ENCODE data around the gene TIMM44.
A peak's percentile ranks its signal among the peaks of the same experiment; 100 is the strongest.
"Not testable (repeated sequence)": the region's sequence is repeated elsewhere in the genome, so short reads cannot be mapped to it uniquely, and the experiment has no call there.

TIMM44 gene

DNA sequence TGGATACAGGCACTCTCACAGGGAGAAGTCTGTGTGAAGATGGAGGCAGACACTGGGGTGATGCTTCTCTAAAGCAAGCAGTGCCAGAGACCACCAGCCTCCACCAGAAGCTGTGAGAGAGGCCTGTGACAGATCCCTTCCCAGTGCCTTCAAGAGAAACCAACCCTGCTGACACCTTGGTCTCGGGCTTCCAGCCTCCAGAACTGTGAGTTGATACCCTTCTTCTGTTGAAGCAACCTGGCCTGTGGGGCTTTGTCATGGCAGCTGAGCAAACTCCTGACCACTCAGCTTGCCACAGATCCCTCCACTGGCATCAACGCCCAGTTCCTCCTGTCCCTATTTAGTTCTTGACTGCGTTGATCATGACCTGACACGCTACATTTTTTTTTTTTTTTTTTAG lies 33.0 kb upstream of the TIMM44 start:
- no peak for DNase-seq

DNA sequence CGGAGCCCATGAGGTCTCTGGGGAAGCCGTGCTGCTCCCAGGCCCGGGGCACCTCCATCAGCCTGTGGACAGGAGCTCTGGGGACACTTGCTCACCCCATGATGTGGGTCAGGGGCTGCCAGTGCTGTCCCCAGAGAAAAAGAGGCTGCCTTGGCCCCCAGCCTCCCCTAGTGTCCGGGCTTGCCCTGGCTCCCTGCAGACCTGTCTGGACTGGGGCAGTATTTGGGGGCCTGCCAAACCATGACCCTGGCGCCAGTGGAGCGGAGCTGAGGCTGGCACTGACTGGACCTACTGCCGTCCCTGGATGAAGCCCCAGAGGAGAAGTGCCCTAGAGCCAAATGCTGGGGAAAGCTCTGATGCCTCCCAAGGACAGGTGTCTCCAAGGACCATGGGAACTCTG lies 31.6 kb upstream of the TIMM44 start:
- no peak for DNase-seq

DNA sequence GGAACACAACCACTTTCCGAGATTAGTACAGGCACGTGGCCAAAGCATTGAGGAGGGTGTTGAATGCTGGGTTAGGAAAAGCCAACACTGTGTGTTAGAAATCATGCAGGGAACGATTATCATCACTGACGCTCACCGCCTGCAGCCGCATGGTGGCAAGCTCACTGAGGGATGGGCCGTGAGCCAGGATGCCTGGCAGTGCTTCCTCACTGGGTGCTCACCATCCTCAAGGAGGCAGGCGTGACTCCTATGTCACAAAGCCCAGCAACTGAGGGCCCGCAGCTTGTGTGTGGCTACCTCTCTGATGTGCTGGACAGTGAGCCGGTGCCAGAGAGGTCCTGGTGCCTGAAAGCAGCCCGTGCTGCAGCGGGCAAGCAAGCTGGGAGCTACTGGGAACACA lies 30.4 kb upstream of the TIMM44 start:
- no peak for DNase-seq

DNA sequence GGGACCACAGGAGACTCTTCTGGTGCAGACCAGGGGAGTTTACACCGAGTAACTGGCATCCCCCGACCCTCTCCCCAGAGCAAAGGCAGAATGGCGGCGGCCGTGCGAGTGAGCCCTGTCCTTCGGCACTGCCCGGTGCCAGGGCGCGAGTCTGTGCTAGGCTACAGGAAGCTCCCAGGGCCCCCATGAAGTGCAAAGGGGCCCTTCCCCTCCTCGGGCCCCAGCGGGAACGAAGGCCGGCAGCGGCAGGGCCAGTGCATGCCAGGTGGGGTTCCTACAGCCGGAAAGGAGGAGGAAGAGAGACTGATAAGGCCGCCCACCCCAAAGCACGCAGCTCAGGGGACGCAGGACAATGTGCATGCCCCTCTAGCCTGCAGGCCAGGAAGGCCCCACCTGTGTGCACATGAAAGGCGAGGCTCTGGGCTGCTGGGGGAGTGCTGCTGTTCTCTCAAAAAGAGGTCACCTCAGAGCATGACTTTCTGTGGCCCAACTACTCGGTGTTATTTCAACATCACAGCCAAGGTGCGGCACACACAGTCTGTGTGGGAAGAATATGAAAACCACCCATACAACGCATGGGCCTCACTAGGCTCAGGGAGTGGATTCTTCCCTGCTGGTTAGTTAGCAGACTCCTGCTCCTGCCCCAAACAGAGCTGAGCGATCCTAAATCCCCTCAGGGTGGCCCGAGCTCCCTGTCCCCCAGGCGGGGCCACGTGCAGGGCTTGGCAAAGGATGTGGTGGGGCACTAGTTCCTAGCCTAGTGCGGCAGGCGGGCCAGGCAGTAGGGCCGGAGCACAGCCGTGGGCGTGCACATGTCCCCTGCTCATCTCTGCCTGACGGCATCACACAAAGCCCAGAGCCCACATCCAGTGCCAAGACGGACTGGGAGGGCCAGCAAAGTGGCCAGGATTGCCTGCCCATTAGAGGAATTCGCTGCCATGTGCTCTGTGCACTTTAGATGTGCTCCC lies 28.4 kb upstream of the TIMM44 start:
- no peak for DNase-seq

DNA sequence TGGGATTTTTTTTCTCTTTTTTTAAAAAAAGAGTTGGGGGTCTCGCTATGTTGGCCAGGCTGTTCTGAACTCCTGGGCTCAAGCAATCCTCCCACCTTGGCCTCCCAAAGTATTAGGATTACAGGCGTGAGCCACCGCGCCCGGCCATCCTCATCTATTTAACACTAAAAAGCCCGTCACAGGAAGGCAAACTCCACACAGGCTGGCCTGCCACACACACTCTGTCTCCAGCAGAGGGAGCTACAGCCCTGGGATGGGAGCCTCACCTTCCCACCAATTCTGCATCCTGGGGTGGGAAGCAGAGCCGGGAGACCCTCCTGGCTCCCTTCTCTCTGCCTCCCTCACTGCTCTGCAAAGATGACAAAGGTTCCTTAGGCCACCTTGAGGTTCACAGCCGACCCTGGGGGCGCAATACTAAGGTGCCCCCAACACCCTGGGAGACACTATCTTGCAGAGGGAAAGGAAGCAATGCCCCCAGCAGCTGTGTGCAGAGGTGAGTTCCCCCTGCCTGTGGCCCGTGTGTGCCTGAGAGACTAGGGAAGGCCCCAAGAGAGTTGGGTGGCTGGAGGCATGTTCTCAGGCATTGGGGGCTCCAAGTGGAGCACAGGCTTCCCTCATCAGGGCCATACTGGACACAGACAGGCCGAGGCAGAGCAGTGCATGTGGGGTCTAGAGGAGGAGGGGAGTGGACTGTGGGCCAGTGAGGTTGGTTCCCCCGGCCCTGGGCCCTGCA lies 27.4 kb upstream of the TIMM44 start:
- no peak for DNase-seq

DNA sequence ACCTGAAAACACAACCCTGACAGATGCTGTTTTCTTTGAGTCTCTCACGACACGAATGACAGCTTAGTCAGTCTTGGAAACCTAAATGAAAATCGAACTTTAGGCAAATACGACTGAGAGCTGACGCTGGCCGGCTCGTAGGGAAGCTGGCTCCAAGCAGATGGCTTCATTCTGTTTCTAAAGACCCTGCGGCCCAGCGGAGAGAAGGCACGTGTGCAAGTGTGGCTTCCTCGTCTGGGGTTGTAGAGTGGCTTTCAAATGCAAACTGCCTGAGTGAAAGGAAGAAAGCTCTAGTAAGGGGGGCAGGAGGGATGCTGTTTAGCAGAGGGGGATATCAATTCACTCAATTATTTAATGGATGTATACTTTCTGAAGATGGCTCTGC lies 26.1 kb upstream of the TIMM44 start:
- DNase-seq, result no peak

DNA sequence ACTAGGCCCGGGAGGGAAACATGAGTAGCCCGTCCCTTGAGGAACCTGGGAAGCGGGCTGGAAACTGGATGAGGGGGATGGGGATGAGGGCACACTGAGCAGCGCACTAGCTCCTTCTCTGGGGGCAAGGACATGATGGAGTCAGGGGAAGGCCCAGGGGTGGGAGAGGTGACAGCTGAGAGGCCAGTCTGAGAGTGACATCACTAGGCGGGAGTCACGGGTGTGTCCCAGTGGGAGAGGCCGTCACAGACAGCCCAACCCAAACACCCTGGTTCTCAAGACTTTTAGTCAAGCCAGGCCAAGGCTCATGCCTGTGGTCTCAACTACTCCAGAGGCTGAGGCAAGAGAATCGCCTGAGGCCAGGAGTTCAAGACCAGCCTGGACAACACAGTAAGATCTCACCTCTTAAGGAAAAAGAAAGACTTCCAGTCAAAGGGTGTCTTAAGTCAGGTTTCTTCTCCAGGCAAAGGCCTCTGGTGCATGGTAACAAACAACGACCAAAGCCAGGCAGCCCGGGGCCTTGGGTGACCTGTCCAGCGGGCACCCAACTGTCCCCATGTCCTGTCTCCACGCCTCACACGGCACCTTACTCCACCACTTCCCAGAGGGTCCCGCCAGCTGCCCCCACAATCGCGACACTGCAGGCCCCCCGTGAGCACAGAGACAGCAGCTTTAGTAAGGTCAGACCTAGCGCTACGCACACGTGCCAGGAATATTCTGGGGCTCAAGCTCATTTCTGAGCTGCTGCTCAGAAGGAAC lies 25.5 kb upstream of the TIMM44 start:
- no peak for DNase-seq

DNA sequence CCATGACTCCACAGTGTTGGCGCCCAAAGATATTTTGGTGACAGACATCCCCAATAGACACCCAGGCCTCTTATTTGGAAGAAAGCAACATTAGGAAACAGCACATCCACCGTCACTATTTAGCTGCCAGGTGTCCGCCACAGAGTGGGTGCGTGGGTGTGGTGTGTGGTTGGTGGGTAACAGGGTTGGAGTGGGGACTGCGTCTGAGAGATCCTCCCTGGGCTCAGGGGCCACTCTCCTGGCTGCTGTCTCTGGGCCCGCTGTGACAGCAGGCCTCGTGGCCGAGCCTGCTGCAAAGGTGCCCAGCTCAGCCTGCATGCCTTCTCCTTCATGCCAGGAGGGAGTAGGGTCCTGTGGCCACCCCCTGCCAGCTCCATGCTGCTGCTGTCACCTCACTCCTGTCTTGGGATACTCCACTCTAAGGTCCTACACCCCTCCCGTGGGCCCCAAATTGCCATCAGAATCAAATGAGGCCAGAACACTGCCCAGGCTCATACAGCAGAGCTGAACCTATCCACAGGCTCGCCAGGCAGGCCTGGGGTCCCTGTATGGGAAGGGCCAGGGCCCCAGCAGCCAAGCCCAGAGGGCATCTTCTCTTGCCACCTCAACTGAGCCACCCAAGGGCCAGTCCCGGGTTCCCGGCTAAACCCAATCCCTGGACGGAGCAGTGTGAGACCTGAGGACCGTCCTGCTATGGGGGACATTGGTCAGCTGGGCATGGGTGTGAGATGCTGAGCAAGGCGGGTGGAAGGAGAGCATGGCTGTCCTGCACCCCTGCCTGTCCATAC lies 24.7 kb upstream of the TIMM44 start:
- no peak for DNase-seq

DNA sequence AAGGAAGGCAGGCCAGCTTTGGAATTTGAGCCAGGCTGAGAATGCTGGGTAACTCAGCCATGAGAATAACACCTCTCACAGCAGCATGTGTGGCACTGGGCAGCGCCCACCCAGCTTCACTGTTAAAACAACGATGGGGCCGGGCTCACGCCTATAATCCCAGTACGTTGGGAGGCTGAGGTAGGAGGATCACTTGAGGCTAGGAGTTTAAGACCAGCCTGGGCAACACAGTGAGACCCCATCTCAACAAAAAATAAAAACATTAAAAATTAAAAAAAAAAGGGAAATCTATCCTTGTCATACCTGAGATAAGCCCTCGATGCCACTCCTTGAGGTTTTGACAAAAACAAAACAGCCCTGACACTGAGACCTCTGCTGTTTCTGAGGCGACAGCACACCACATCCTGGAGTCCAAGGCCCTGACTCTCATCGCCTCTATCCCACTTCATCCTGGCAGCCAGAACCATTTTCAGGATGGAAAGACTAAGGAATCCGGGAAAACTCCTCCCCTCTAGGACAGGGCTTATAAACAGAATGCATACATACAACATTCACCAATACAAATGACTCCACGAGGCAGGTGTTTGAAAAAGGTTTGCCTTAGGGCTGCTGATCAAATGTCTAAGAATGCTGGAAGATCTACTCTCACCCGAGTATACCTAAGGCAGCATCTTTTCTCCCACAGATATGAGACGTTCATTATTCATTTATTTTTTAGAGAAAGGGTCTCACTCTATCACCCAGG lies 22.6 kb upstream of the TIMM44 start:
- DNase-seq, result no peak

DNA sequence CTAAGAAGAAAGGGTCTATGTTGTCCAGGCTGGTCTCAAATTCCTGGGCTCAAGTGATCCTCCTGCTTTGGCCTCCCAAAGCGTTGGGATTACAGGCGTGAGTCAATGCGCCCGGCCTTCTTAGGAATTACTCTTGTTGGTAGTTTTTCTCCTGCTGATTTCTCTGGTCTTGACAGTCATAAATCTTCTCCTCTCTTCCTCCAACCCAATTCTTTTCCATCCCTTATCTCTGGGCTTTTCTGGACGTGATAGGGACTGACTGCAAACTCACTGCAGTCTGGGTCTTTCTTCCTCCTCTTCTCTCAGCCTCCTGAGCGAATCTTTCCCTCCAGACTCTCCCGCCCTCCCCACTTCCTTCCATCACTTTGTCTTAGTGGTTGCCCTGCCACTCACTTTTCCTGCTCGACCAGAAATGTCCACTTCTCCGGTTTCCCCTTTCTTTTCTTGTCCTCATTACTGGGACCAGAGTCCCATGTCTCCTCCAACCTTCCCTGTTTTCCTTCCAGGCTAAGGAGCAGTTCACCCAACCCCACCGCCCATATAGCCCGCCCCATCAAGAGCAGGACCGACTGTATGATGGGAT lies 21.9 kb upstream of the TIMM44 start:
- no peak for DNase-seq

DNA sequence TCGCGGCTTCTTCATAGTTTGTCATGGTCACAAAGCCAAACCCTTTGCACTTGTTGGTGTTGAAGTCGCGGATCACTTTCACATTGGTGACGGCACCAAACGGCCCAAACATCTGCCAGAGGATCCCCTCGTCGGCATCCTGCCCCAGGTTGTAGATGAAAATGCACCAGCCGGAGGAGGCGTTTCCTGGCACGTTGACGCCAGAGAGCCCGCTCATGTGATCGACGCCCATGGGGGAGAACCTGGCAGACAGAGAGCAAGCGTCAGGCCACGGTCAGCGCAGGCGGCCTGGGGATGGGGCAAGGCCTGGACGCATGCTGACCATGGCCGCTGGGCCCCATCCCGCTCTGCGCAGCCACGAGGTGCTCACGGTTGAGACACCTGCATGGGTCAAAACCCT lies 20.1 kb upstream of the TIMM44 start:
- no peak for DNase-seq

DNA sequence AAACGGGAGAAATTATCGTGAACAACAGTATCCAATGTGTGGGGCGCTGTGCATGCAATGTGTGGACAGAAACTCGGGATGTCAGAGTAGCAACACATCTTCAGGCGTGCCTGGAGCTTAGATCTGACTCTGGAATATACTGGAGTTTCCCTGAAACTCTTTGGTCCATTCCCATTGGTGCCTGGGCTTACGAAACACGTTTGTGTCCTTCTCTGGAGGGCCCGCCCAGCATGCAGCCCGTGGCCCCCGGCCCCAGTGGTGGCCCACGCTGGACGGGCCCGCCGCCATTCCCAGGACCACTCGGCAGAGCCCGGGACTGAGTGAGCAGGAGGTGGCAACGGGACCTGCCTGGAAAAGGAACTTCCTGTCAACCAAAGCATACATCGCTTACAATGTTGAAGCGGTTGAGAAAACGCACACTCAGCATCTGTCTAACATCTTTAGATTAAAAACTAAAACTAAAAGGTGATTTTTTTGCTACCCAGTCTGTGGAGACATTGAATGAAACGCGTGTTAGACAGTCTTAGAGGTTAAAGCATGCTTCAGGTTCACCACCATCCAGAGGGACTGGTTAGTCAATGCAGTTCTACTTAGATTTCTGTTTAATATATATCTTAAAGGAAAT lies 19.3 kb upstream of the TIMM44 start:
- no peak for DNase-seq

DNA sequence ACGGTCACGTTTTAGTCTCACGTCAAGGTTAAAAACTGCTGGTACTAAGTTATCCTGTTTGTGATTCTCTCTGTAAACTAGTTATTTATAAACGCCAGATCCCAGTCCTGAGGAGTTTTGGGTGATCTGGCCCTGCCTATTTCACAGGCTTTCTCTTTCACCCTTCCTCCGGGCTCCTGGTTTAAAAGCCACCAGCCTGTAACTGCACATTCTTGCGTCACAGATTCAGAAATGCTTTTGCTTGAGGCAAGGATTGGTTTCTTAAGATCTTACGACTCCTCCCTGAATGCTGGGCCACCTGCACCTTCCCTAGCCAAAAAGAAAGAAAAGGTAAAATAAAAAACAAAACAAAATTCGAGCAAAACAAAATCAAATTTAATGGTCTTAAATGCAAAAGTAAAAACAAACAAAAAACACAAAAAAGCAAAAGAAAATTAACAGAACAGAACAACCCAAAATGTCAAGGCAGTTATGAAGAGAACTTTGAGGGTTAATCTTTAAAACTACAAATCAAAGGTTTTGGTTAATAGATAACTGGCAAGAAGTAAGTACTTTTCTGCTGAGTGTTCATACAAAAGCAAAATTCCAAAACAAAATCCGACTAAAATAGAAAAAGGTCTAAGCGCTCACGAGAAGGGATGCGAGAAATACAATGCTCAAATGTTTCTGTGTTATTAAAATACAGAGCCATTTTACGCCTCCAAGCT lies 18.6 kb upstream of the TIMM44 start:
- DNase-seq, result no peak

DNA sequence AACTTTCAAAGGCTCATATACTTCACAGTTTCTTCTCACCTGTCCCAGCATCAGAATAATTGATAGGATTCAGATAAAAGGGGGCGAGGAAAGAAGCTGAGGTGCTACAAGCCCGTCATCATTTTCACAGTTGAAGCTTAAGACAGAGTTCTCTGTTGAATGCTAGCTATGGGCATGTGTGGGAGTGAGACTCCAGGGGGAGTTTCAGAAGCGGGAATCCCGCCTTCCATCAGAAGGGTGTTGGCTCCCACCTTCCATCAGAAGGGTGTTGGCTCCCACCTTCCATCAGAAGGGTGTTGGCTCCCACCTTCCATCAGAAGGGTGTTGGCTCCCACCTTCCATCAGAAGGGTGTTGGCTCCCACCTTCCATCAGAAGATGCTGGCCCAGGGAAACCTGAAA lies 17.6 kb upstream of the TIMM44 start:
- not testable (repeated sequence) for DNase-seq

DNA sequence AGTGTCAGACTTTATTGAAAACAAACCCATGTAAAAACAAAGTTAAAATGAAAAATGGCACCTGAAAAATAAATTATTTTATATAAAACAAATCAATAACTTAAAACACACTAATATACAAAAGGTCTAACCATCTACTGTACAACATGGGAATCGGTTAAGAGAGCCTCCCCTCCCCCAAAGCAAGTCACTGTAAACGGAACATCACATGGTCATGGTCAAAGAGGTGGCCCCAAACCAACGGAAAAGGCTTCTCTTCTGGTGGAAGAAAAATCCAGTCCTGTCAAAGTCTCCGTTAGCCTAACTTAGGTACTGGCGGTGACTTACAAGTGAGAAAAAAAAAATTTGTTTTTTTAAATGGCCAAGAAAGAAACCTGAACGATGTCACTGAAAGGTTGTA lies 15.7 kb upstream of the TIMM44 start:
- no peak for DNase-seq

DNA sequence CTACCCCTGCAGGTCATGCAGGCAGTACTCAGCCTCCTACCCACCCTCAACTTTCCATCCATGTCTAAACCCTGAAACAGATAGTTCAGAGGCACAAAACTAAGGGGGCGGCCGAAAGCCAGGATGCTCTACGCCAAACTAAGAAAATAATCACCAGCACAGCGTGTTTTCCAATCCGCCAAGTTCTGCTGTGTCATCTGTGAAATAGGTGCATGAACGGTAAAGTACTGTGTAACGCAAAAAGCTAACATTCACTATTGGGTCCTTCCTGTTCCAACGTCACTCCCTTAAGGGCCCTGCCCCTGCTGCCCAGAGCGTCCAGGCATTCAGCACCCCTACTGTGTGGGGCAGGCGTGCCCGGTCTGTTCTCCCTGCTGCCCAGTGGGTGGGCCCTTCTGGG lies 12.2 kb upstream of the TIMM44 start:
- DNase-seq, result no peak

DNA sequence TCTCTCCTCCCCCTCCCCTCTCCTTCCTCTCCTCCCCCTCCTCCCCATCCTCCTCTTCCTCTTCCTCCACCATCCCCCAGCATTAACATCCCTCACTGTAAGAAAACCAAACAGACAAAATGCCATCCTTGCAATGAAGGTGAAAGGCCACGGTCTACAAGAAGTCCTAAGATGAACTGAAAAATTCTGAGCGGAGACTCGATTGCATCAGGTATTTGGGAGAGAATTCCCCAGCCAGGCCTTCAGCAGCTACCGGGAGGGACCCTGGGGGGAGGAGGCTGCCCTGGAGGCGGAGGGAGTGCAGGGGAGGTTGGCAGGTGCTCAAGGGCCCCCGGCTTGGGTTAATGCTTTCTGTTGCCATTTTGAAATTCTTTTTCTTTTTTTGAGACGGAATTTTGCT lies 10.1 kb upstream of the TIMM44 start:
- DNase-seq, result no peak

DNA sequence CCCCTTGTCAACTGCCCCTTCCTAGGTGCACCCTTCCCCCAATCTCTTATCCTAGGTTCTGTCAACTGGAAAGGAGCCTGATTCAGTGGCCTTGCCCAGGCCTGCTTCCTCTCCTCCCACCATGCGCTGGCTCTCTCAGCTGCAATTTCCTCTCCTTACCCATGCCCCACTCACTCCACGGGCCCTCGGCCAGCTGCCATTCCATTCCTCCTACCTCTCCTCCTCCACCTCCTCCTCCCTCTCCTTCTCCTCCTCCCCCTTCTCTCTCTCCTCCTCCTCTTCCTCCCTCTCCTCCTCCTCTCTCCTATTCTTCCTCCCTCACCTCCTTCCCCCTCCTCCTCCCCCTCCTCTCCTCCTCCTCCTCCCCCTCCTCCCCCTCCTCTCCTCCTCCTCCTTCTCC lies 9.6 kb upstream of the TIMM44 start:
- no peak for DNase-seq

DNA sequence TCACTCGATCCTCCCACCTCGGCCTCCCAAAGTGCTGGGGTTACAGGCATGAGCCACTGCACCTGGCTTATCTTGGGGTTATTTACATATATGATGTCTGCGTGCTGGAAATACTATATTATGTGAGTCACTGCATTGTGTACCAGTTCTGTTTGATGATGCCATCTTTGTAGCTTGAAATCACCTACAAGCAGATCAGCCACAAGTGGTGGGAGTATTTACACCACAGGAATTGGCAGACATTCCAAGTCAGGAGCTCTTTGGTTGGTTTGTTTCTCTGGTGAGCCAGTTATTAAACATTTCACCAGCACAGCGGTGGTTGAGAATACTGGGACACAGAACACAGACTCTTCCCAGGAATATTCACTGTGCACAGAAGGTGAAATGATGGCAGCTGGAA lies 4.5 kb upstream of the TIMM44 start:
- no peak for DNase-seq

DNA sequence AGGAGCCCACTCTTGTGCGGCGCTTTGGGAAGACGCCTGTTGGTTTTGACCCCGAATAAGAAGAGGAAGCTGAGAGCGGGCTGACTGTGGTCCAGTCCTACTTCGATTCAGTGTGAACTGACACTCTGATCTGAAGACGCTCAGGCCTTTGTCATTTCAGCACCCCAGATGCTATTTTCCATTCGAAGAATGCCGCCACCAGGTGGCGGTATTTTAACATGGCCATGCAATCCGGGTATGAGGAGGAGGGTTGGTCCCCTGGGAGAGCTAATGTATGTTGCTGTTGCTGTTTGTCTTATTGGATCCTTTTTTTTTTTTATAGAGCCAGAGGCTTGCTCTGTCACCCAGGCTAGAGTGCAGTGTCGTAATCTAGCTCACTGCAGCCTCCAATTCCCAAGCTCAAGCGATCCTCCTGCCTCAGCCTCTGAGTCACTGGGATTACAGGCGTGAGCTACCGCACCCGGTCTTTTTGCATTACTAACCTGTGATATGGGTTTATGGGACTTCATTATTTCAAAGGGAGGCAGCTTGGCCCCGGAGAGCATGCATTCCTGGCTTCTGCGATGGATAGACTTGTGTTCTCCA lies 803 bp upstream of the TIMM44 start:
- peak; percentile 91 for DNase-seq
